Esophagus muscularis mucosa (tissue), 3 donors: ENCODE results near the gene TMEM92.

Source experiments
- EP300 ChIP-seq: sonication (generic); formaldehyde crosslinking; IDR thresholded peaks from one replicate; pipeline ENCODE4 v1.6.1; 2017; ENCODE audit warnings: antibody characterized with exemption
- TF ChIP-seq, protein P1 (sequence below), 3 experiments: fragments of 200-600 bp in 2 of 3; fragments of 450-650 bp in 1 of 3; sonication (generic) in 2 of 3; IDR thresholded peaks; one replicate each; pipeline ENCODE4 v1.5.1; 2017 to 2019; ENCODE audit warnings: antibody characterized with exemption in 3 of 3, mild to moderate bottlenecking in 2 of 3, moderate library complexity in 1 of 3

DNA sequence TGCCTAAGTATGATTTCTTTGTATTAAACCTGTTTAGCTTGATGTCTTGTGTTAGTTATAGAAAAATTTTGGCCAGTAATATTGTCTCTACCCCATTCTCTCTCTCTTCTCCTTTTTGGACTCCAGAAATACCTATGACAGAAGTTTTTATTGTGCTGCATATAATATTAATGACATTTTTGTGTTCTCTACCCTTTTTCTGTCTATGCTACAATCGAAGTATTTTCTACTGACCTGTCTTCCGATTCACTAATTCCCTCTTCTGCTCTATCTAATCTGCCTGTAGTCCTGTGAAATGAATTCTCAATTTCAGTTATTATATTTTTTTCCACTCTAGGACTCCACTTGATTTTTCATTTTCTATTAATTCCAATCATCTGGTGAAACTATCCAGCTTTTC lies 26.0 kb upstream of the TMEM92 start:
- TF ChIP-seq, protein P1, sequence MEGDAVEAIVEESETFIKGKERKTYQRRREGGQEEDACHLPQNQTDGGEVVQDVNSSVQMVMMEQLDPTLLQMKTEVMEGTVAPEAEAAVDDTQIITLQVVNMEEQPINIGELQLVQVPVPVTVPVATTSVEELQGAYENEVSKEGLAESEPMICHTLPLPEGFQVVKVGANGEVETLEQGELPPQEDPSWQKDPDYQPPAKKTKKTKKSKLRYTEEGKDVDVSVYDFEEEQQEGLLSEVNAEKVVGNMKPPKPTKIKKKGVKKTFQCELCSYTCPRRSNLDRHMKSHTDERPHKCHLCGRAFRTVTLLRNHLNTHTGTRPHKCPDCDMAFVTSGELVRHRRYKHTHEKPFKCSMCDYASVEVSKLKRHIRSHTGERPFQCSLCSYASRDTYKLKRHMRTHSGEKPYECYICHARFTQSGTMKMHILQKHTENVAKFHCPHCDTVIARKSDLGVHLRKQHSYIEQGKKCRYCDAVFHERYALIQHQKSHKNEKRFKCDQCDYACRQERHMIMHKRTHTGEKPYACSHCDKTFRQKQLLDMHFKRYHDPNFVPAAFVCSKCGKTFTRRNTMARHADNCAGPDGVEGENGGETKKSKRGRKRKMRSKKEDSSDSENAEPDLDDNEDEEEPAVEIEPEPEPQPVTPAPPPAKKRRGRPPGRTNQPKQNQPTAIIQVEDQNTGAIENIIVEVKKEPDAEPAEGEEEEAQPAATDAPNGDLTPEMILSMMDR (IDR thresholded peaks at IDR 0.05) = no peak
- TF ChIP-seq EP300 = no peak
